Hepatocyte (in vitro differentiated cells): ENCODE results near the gene CXCL14. TPM values are rescaled to one million over a fixed set of nuclear protein-coding genes. Genes with fewer than 3 reads are reported as not detected.

ENCODE experiments used
- DNase-seq: peaks from one replicate; pipeline ENCODE4 v3.0.0-alpha.2; 2016; ENCODE audit warnings: low spot score
- H2AFZ ChIP-seq: fragments of 200-600 bp; sonication (generic); 2 replicates; pipeline ENCODE4 v1.6.0; 2016; ENCODE audit warnings: antibody characterized with exemption, mild to moderate bottlenecking
- H3K27ac ChIP-seq: fragments of 200-600 bp; sonication (generic); 2 replicates; pipeline ENCODE4 v1.5.1; 2016; ENCODE audit warnings: mild to moderate bottlenecking
- H3K27me3 ChIP-seq: fragments of 200-600 bp; sonication (generic); 2 replicates; pipeline ENCODE4 v1.6.1; 2016
- H3K36me3 ChIP-seq: fragments of 200-600 bp; sonication (generic); replicated peaks from 2 replicates; pipeline ENCODE4 v1.5.1; 2016; ENCODE audit warnings: low read depth; ENCODE audit not compliant: insufficient read depth
- H3K4me1 ChIP-seq: fragments of 200-600 bp; sonication (generic); 2 replicates; pipeline ENCODE4 v1.5.1; 2016; ENCODE audit warnings: mild to moderate bottlenecking, moderate library complexity; ENCODE audit not compliant: insufficient read depth
- H3K4me2 ChIP-seq: fragments of 200-600 bp; sonication (generic); 2 replicates; pipeline ENCODE4 v1.6.0; 2016
- H3K4me3 ChIP-seq: fragments of 200-600 bp; sonication (generic); 2 replicates; pipeline ENCODE4 v1.5.1; 2016; ENCODE audit warnings: mild to moderate bottlenecking
- H3K79me2 ChIP-seq: fragments of 200-600 bp; sonication (generic); 2 replicates; pipeline ENCODE4 v1.6.0; 2017; ENCODE audit warnings: mild to moderate bottlenecking
- H3K9me2 ChIP-seq: fragments of 200-600 bp; sonication (generic); replicated peaks from 2 replicates; pipeline ENCODE4 v1.6.0; 2017; ENCODE audit warnings: mild to moderate bottlenecking; ENCODE audit not compliant: insufficient read depth
- H3K9me3 ChIP-seq: fragments of 200-600 bp; sonication (generic); 2 replicates; pipeline ENCODE4 v1.5.1; 2016; ENCODE audit warnings: low read depth, mild to moderate bottlenecking
- H4K20me1 ChIP-seq: fragments of 200-600 bp; sonication (generic); 2 replicates; pipeline ENCODE4 v1.6.0; 2016; ENCODE audit warnings: mild to moderate bottlenecking; ENCODE audit not compliant: insufficient read depth, poor library complexity, severe bottlenecking
- EZH2 ChIP-seq: fragments of 200-600 bp; sonication (generic); IDR thresholded peaks from 2 replicates; pipeline ENCODE4 v1.6.1; 2016; ENCODE audit warnings: antibody characterized with exemption, mild to moderate bottlenecking, borderline replicate concordance
- EZH2phosphoT487 ChIP-seq: fragments of 200-600 bp; sonication (generic); IDR thresholded peaks from one replicate; pipeline ENCODE4 v1.6.1; 2018; ENCODE audit warnings: antibody characterized with exemption, mild to moderate bottlenecking, low read depth, moderate library complexity; ENCODE audit not compliant: unreplicated experiment, severe bottlenecking
- WGBS: methylation state at CpG from one replicate; pipeline ENCODE4 v1.1.6; 2016; ENCODE audit warnings: low lambda C conversion rate; ENCODE audit errors: missing lambda C conversion rate; 5-methylcytosine and 5-hydroxymethylcytosine counted together
- polyA plus RNA-seq: library from polyadenylated mRNA; unstranded; fragments of >200 nt; fragmentation: Nextera tagmentation; extraction: Ambion mirVana; gene quantifications from 2 replicates; pipeline ENCODE4 v1.2.1, GENCODE V29; 2016
- total RNA-seq: library from RNA; depleted of rRNA; stranded (reverse); fragments of >200 nt; gene quantifications from 2 replicates; pipeline ENCODE4 v1.2.3, GENCODE V29; 2014
- TF ChIP-seq, protein P1 (sequence below): fragments of 200-600 bp; sonication (generic); IDR thresholded peaks from 2 replicates; pipeline ENCODE4 v1.5.1; 2016; ENCODE audit warnings: antibody characterized with exemption, mild to moderate bottlenecking; ENCODE audit not compliant: poor library complexity

Gene CXCL14
- total and polyA plus RNA-seq, 2 experiments from 2014 or later, result 52.5 to 88.8 TPM

DNA sequence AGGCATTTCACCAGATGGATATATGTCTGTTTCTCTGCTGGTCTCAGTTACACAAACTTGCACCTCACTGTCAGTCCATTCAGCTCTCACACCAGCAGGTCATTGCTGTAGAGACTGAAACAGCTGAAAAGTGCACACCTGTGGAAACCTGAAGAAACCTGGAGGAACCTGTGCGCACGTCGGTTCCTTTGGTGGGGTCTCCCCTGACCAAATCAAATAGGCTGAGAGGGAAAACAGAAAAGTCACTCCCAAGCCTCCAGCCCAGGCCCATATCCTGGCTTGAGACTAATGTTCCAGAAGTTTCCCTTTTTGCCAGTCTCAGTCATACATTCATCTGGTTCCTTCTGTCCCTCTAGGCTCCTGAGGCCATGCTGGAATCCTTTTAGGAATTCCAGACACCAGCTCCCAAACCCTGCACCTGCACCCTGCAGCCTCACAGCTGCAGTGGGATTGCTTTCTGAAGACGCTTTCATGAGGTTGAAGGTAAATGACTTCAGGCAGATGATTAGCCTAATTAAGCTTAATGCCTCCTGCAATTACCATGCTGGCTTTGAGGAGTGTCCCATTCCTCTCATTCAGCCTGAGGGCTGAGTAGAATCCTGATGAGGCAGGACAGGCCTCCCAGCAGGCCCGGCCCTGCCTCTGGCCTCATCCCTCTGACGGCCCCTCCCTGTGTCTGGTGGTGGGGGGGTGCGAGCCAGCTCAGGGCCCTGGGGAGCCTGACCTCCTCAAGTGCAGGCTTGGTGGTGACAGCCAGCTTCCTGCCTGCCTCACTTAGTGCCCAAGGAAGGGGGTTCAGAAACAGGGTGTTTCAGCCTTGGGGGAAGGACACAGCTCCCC lies 24.3 kb upstream of the CXCL14 start:
- H3K9me3 ChIP-seq, result no peaks in the 10 kb centered on the region
- H4K20me1 ChIP-seq, result no peaks in the 10 kb centered on the region
- 57% methylated on average over 7 of the region's 7 CpGs for WGBS
- TF ChIP-seq, protein P1, sequence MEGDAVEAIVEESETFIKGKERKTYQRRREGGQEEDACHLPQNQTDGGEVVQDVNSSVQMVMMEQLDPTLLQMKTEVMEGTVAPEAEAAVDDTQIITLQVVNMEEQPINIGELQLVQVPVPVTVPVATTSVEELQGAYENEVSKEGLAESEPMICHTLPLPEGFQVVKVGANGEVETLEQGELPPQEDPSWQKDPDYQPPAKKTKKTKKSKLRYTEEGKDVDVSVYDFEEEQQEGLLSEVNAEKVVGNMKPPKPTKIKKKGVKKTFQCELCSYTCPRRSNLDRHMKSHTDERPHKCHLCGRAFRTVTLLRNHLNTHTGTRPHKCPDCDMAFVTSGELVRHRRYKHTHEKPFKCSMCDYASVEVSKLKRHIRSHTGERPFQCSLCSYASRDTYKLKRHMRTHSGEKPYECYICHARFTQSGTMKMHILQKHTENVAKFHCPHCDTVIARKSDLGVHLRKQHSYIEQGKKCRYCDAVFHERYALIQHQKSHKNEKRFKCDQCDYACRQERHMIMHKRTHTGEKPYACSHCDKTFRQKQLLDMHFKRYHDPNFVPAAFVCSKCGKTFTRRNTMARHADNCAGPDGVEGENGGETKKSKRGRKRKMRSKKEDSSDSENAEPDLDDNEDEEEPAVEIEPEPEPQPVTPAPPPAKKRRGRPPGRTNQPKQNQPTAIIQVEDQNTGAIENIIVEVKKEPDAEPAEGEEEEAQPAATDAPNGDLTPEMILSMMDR, result no peak
- no peak for TF ChIP-seq EZH2phosphoT487
- TF ChIP-seq EZH2, result no peak
- H3K9me2 ChIP-seq, result no peaks in the 10 kb centered on the region
- no peak overlapping the region for H2AFZ ChIP-seq
- H3K27me3 ChIP-seq, result no peaks in the 10 kb centered on the region
- no peak overlapping the region for H3K4me3 ChIP-seq
- no peaks in the 10 kb centered on the region for H3K79me2 ChIP-seq
- DNase-seq, result no peak
- no peaks in the 10 kb centered on the region for H3K36me3 ChIP-seq
- H3K4me2 ChIP-seq, result no peak overlapping the region
- H3K4me1 ChIP-seq, result peaks cover 9% of the 10 kb centered on the region
- peak overlapping the region; percentile 51 for H3K27ac ChIP-seq

DNA sequence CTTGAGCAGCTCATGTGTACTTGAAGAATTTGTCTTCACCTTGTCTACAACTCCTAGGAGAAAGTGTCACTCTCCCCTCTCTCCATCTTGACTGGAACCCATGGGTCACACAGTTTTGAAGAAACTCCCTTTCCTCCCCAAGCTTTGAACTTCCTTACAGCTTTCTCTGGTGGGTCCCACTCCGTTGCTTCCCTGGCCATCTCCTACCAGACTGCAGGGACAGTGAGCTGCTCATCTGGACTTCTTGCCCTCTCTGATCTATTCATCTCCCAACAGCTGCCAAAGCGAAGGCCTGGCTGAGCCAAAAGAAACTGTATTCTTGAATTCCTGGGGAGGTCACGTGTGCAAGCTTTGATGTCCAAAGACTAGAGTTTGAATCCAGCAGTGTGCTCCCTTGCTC lies 22.7 kb upstream of the CXCL14 start:
- no peaks in the 10 kb centered on the region for H3K9me2 ChIP-seq
- no peak for TF ChIP-seq EZH2
- TF ChIP-seq, protein P1, result no peak
- H3K4me2 ChIP-seq, result no peak overlapping the region
- H4K20me1 ChIP-seq, result no peaks in the 10 kb centered on the region
- no peak overlapping the region for H2AFZ ChIP-seq
- H3K36me3 ChIP-seq, result no peaks in the 10 kb centered on the region
- H3K9me3 ChIP-seq, result no peaks in the 10 kb centered on the region
- H3K4me1 ChIP-seq, result peaks cover 9% of the 10 kb centered on the region
- H3K27me3 ChIP-seq, result no peaks in the 10 kb centered on the region
- no peak overlapping the region for H3K27ac ChIP-seq
- 95% methylated on average over 3 of the region's 3 CpGs for WGBS
- H3K4me3 ChIP-seq, result no peak overlapping the region
- DNase-seq, result no peak
- H3K79me2 ChIP-seq, result no peaks in the 10 kb centered on the region

DNA sequence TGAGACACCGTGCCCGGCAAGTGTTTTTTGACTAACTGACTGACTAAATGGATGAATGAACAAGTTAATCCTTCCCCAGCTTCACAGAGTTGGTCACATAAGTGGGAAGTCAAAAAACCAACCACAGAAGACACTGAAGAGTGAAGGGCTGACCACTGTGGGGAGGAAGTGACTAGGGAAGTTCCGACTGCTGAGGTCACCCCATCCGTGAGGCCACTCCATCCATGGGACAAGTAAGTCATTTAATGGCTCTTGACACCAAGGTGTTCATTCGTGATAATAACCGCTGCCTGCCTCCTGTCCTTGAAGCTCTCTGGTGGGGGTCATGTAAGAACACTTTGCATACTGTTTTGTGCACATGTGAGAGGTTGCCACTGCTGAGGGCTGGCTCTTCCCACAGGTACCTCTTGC lies 22.2 kb upstream of the CXCL14 start:
- no peak overlapping the region for H3K27ac ChIP-seq
- no peaks in the 10 kb centered on the region for H3K9me2 ChIP-seq
- no peak overlapping the region for H2AFZ ChIP-seq
- no peaks in the 10 kb centered on the region for H4K20me1 ChIP-seq
- 96% methylated on average over 6 of the region's 6 CpGs for WGBS
- H3K79me2 ChIP-seq, result no peaks in the 10 kb centered on the region
- TF ChIP-seq EZH2 (no peak), EZH2phosphoT487 (no peak)
- TF ChIP-seq, protein P1, result no peak
- peaks cover 9% of the 10 kb centered on the region for H3K4me1 ChIP-seq
- no peaks in the 10 kb centered on the region for H3K36me3 ChIP-seq
- no peak overlapping the region for H3K4me2 ChIP-seq
- H3K9me3 ChIP-seq, result no peaks in the 10 kb centered on the region
- DNase-seq, result no peak
- H3K27me3 ChIP-seq, result no peaks in the 10 kb centered on the region
- H3K4me3 ChIP-seq, result no peak overlapping the region
